IMR-90 (cell line): ENCODE measurements around the gene TBC1D9B. TPM values are rescaled to one million over a fixed set of nuclear protein-coding genes. Genes with fewer than 3 reads are reported as not detected.

Experiments used
- ATAC-seq: fragments of 200-7000 bp; cut with Tn5 transposase; 2 replicates; pipeline ENCODE4 v1.9.1; 2020; ENCODE audit warnings: low read depth, mild to moderate bottlenecking, moderate library complexity
- BruUV-seq: library from RNA; stranded (reverse); fragments of 400-500 nt; replicated peaks from 2 replicates; lab custom pipeline; 2021; lab: Mats Ljungman, UMichigan
- CTCF ChIA-PET: fragments of 300-600 bp; formaldehyde crosslinking; extraction: SDS; loops from one replicate; lab custom pipeline; 2021; ENCODE audit warnings: antibody characterized with exemption; lab: Yijun Ruan, JAX
- POLR2A ChIA-PET: fragments of 300-600 bp; sonication (Branson Sonifier 250); formaldehyde crosslinking; loops from one replicate; lab custom pipeline; 2022; ENCODE audit warnings: antibody characterized with exemption; ENCODE audit not compliant: unreplicated experiment; lab: Charles Lee
- DNase-seq: peaks from one replicate; pipeline ENCODE4 v3.0.0; 2013
- H2AFZ ChIP-seq: replicated peaks from 2 replicates; pipeline ENCODE3; 2013; ENCODE audit warnings: low read length, mild to moderate bottlenecking; ENCODE audit not compliant: poor library complexity
- H2AK5ac ChIP-seq: 2 replicates; pipeline ENCODE4 v1.6.1; 2013; ENCODE audit warnings: low read depth, low read length, inconsistent platforms
- H2AK9ac ChIP-seq: replicated peaks from 2 replicates; pipeline ENCODE3; 2013; ENCODE audit warnings: mild to moderate bottlenecking, low read depth, low read length, moderate library complexity; ENCODE audit not compliant: poor library complexity
- H2BK120ac ChIP-seq: 2 replicates; pipeline ENCODE4 v1.6.1; 2013; ENCODE audit warnings: low read depth, low read length, inconsistent platforms
- H2BK15ac ChIP-seq: 3 replicates; pipeline ENCODE4 v1.6.1; 2013; ENCODE audit warnings: low read depth, low read length, inconsistent platforms
- H2BK20ac ChIP-seq: 2 replicates; pipeline ENCODE4 v1.6.1; 2013; ENCODE audit warnings: low read depth, mild to moderate bottlenecking, inconsistent platforms, low read length, moderate library complexity
- H2BK5ac ChIP-seq: 2 replicates; pipeline ENCODE4 v1.6.1; 2013; ENCODE audit warnings: mild to moderate bottlenecking, low read depth, low read length, inconsistent platforms; ENCODE audit not compliant: poor library complexity, severe bottlenecking
- H3K14ac ChIP-seq: replicated peaks from 2 replicates; pipeline ENCODE4 v1.6.1; 2013; ENCODE audit warnings: low read depth, low read length, inconsistent platforms
- H3K18ac ChIP-seq: 2 replicates; pipeline ENCODE4 v1.6.1; 2013; ENCODE audit warnings: low read depth, low read length, control low read depth
- H3K23ac ChIP-seq: 2 replicates; pipeline ENCODE4 v1.6.1; 2013; ENCODE audit warnings: low read depth, low read length, inconsistent platforms
- H3K27ac ChIP-seq: 2 replicates; pipeline ENCODE4 v1.5.1; 2013; ENCODE audit warnings: mild to moderate bottlenecking, control low read depth, low read length; ENCODE audit not compliant: insufficient read depth
- H3K27me3 ChIP-seq: 2 replicates; pipeline ENCODE4 v1.6.1; 2013; ENCODE audit warnings: low read length; ENCODE audit not compliant: control insufficient read depth, insufficient read depth
- H3K36me3 ChIP-seq: 2 replicates; pipeline ENCODE4 v1.6.1; 2013; ENCODE audit warnings: low read length, mixed read lengths; ENCODE audit not compliant: control insufficient read depth, insufficient read depth
- H3K4ac ChIP-seq: 2 replicates; pipeline ENCODE4 v1.6.1; 2013; ENCODE audit warnings: low read depth, low read length, inconsistent platforms
- H3K4me1 ChIP-seq: 2 replicates; pipeline ENCODE4 v1.6.1; 2013; ENCODE audit warnings: low read length, mixed read lengths; ENCODE audit not compliant: control insufficient read depth, insufficient read depth
- H3K4me2 ChIP-seq: 2 replicates; pipeline ENCODE4 v1.6.1; 2013; ENCODE audit warnings: low read depth, mild to moderate bottlenecking, control low read depth, low read length, moderate library complexity
- H3K4me3 ChIP-seq: 2 replicates; pipeline ENCODE4 v1.5.1; 2013; ENCODE audit warnings: low read depth, mild to moderate bottlenecking, control low read depth, low read length, moderate library complexity; ENCODE audit not compliant: insufficient read depth
- H3K56ac ChIP-seq: 2 replicates; pipeline ENCODE4 v1.6.1; 2013; ENCODE audit warnings: low read length, inconsistent platforms; ENCODE audit not compliant: insufficient read depth; ENCODE audit errors: extremely low read depth
- H3K79me1 ChIP-seq, 2 experiments: 2 replicates each; pipeline ENCODE4 v1.6.1; 2013; ENCODE audit warnings: low read length in 2 of 2, inconsistent platforms in 1 of 2, low read depth in 1 of 2
- H3K9ac ChIP-seq: 2 replicates; pipeline ENCODE4 v1.6.1; 2013; ENCODE audit warnings: low read depth, low read length, control low read depth
- H3K9me1 ChIP-seq: 2 replicates; pipeline ENCODE4 v1.6.1; 2013; ENCODE audit warnings: low read length, inconsistent platforms; ENCODE audit not compliant: insufficient read depth
- H3K9me3 ChIP-seq: 2 replicates; pipeline ENCODE4 v1.6.1; 2013; ENCODE audit warnings: low read length; ENCODE audit not compliant: control insufficient read depth, insufficient read depth
- H4K20me1 ChIP-seq: 2 replicates; pipeline ENCODE4 v1.6.1; 2013; ENCODE audit warnings: low read length, inconsistent platforms; ENCODE audit not compliant: insufficient read depth
- H4K5ac ChIP-seq: 2 replicates; pipeline ENCODE4 v1.6.1; 2013; ENCODE audit warnings: mild to moderate bottlenecking, low read depth, low read length, control low read depth
- H4K8ac ChIP-seq, 2 experiments: 2 replicates each; pipeline ENCODE4 v1.6.1; 2013; ENCODE audit warnings: low read depth in 2 of 2, low read length in 2 of 2, control low read depth in 1 of 2, inconsistent platforms in 1 of 2
- H4K91ac ChIP-seq: 2 replicates; pipeline ENCODE4 v1.6.1; 2013; ENCODE audit warnings: low read depth, low read length, inconsistent platforms; ENCODE audit not compliant: insufficient read depth
- CHD1 ChIP-seq: IDR thresholded peaks from 2 replicates; pipeline ENCODE4 v1.6.1; 2012; ENCODE audit warnings: low read depth, low read length, improper control_type of control experiment
- MAFK ChIP-seq: IDR thresholded peaks from 2 replicates; pipeline ENCODE4 v1.6.1; 2012; ENCODE audit warnings: low read depth, low read length, improper control_type of control experiment
- WGBS, 2 experiments: methylation state at CpG; one replicate each; pipeline versions ENCODE4 v1.1.5 to v1.1.7; 2013; ENCODE audit warnings: missing lambda C conversion rate in 2 of 2; ENCODE audit not compliant: insufficient read length in 1 of 2; ENCODE audit errors: extremely low coverage in 2 of 2; 5-methylcytosine and 5-hydroxymethylcytosine counted together
- dilution Hi-C: fragments of 300-500 bp; cut with HindIII; formaldehyde crosslinking; loops from one replicate; pipeline ENCODE4 v1.14.3; 2018; ENCODE audit warnings: low sequenced_read_pairs; ENCODE audit not compliant: unreplicated experiment
- in situ Hi-C: fragments of 300-500 bp; cut with MboI; formaldehyde crosslinking; loops from 3 replicates; pipeline ENCODE4 v1.14.3; 2019; ENCODE audit warnings: low sequenced_read_pairs, inconsistent platforms, mixed read lengths
- intact Hi-C: fragments of 100-400 bp; cut with micrococcal nuclease; formaldehyde crosslinking; loops from 2 replicates; pipeline ENCODE4 v1.10.0; 2022
- polyA plus RNA-seq, 3 experiments: library from polyadenylated mRNA; depleted of rRNA; stranded (reverse); fragments of >200 nt; gene quantifications; 2 replicates each; pipeline ENCODE4 v1.2.3, GENCODE V29; 2012; ENCODE audit warnings: low replicate concordance in 1 of 3
- total RNA-seq: library from RNA; depleted of rRNA; stranded (reverse); fragments of >200 nt; gene quantifications from 2 replicates; pipeline ENCODE4 v1.2.3, GENCODE V29; 2012

The TBC1D9B gene
- total and polyA plus RNA-seq, 2 of the 4 experiments (the other 2 are of a cell fraction), result 58.6 to 78.1 TPM

- H3K4me2 ChIP-seq, result peak overlapping the region; percentile 95
- BruUV-seq, result TSS peak; percentile 61
- no peak overlapping the region for H3K4ac ChIP-seq
- H3K79me1 ChIP-seq, result peaks cover 19 to 72% of the 10 kb centered on the region in 2 experiments
- H4K91ac ChIP-seq, result no peak overlapping the region
- peaks cover 47% of the 10 kb centered on the region for H3K36me3 ChIP-seq
- no peak for DNase-seq
- H3K23ac ChIP-seq, result peak overlapping the region; percentile 8; the same call in 1 of the 2 replicates
- peaks cover 36% of the 10 kb centered on the region for H3K9me1 ChIP-seq
- ATAC-seq, result no peak
- H2BK15ac ChIP-seq, result no peak overlapping the region
- H3K9ac ChIP-seq, result peak overlapping the region; percentile 35
- peaks cover 64% of the 10 kb centered on the region for H4K20me1 ChIP-seq
- peak overlapping the region; percentile 87 for H3K4me3 ChIP-seq
- no peak overlapping the region for H3K18ac ChIP-seq
- H4K8ac ChIP-seq, result no peak overlapping the region
- intact Hi-C loops, result loop anchor here (5.0 kb wide), 1 partner anchor 200 kb away; the partner anchor contains the start of gene HNRNPH1
- dilution Hi-C loops, result no loop called here
- TF ChIP-seq MAFK (no peak), CHD1 (0 out of 2 replicates have a peak, but pooled peaks have one; percentile 84)
- peak overlapping the region; percentile 18 for H2BK5ac ChIP-seq
- in situ Hi-C loops, result no loop called here
- no peak overlapping the region for H2AK5ac ChIP-seq
- H2BK20ac ChIP-seq, result no peak overlapping the region
- no peak overlapping the region for H2BK120ac ChIP-seq
- H2AK9ac ChIP-seq, result no peak overlapping the region
- peak overlapping the region; percentile 29 for H3K14ac ChIP-seq
- H3K4me1 ChIP-seq, result peaks cover 39% of the 10 kb centered on the region
- no peak overlapping the region for H3K56ac ChIP-seq
- no peak overlapping the region for H2AFZ ChIP-seq
- H3K27ac ChIP-seq, result no peak overlapping the region
- WGBS, 2 experiments, result no CpG with 5 or more reads among the region's 3 CpGs
- no peak overlapping the region for H4K5ac ChIP-seq
- POLR2A ChIA-PET, result no interaction called here
- no peaks in the 10 kb centered on the region for H3K9me3 ChIP-seq
- CTCF ChIA-PET, result no interaction called here
- no peaks in the 10 kb centered on the region for H3K27me3 ChIP-seq
These were observed 85.7 kb downstream of the TBC1D9B start for GRCh38 chr5:179822059-179822432.
